ENCODE results near the gene TUBB4B.

DNA sequence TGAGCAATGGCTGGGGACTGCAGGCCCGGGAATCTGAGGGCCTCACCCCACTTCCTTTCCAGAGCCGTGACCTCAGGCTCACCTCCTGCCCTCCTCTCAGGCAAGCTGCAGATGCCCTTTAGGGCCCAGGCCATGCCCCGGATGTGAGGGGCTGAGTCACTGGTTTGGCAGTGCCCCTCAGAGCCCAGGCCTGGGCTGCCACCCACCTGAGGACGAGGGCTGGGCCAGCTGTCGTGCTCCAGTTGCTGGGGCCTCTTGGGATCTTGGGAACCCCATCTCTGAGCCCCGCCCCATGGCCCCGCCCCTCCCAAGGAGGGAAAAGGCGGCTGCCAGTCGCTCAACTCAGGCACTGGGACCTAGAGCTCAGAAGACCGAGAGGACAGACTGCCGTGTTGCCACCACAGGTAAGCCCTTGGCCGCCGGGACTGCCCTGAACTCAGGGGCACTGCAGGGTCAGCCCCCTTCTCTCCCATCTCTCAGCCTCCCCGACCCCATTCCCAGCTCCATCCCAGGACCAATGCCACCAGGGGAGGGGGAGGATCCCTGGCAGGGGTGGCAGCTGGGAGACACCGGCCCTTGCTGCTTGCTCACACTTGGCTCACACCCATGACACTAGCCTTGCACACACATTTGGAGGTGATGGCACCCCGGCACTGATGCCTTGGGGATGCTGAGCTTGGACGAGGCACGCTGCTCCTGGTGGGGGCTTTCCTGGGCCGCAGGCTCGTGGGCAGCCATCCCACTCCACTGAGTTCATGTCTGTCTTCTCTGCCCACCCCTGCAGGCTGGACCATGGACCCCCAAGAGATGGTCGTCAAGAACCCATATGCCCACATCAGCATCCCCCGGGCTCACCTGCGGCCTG lies 16.0 kb upstream of the TUBB4B start, which contains the start of gene CYSRT1:
- TF ChIP-seq, protein P1, sequence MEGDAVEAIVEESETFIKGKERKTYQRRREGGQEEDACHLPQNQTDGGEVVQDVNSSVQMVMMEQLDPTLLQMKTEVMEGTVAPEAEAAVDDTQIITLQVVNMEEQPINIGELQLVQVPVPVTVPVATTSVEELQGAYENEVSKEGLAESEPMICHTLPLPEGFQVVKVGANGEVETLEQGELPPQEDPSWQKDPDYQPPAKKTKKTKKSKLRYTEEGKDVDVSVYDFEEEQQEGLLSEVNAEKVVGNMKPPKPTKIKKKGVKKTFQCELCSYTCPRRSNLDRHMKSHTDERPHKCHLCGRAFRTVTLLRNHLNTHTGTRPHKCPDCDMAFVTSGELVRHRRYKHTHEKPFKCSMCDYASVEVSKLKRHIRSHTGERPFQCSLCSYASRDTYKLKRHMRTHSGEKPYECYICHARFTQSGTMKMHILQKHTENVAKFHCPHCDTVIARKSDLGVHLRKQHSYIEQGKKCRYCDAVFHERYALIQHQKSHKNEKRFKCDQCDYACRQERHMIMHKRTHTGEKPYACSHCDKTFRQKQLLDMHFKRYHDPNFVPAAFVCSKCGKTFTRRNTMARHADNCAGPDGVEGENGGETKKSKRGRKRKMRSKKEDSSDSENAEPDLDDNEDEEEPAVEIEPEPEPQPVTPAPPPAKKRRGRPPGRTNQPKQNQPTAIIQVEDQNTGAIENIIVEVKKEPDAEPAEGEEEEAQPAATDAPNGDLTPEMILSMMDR (conservative IDR thresholded peaks at IDR 0.05; ENCODE audit: low read depth, low read length), result no peak
- no peak for TF ChIP-seq EZH2 (IDR thresholded peaks at IDR 0.05; ENCODE audit: borderline replicate concordance, low read depth, low read length, poor library complexity, severe bottlenecking)
